RKO (cell line): ENCODE data around the gene RAB10.

Experiments
- DNase-seq: peaks from one replicate; pipeline ENCODE4 v3.0.0-alpha.2; 2016; ENCODE audit warnings: low spot score

RAB10 gene

DNA sequence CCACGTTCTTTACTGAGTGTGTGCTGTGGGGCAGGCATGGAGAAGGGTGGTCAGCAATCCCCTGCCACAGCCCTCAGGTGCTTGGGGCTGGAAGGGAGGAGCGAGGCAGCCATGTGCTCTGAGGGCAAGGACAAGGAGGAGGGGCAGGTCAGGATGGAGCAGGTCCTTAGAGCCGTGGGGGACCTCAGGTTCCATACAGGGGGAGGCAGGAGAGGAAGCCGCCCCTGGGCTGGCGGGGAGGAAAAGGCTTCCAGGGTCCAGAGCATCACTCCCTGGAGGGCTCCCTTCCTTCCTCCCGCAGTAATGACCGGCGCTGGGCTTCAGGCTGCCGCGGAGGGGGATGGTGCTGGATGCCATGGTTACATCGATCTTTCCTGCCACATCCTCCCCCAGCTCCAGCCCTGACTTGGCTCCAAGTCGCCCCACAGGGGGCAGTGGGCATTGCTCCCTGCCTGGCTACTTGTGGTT, 145.6 kb downstream of the RAB10 start:
- DNase-seq, result no peak

DNA sequence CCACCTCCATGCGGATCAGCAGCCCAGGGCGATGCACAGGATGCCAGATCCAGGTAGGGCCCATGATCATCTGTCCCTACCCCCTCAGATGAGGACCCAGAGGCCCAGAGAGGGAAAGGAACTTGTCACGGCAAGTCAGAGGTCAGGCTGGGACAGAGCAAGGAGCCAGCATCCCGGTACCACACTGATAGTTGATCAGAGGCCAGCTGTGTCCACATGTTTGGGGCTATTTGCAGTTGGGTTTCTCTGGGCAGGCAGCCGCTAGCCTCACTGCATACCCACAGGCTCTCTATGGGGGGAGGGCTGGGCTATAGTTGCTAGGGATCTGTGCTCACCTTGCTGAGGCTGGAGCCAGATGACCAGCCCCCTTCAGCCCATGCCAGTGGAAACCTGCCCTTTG, 148.6 kb downstream of the RAB10 start:
- no peak for DNase-seq

DNA sequence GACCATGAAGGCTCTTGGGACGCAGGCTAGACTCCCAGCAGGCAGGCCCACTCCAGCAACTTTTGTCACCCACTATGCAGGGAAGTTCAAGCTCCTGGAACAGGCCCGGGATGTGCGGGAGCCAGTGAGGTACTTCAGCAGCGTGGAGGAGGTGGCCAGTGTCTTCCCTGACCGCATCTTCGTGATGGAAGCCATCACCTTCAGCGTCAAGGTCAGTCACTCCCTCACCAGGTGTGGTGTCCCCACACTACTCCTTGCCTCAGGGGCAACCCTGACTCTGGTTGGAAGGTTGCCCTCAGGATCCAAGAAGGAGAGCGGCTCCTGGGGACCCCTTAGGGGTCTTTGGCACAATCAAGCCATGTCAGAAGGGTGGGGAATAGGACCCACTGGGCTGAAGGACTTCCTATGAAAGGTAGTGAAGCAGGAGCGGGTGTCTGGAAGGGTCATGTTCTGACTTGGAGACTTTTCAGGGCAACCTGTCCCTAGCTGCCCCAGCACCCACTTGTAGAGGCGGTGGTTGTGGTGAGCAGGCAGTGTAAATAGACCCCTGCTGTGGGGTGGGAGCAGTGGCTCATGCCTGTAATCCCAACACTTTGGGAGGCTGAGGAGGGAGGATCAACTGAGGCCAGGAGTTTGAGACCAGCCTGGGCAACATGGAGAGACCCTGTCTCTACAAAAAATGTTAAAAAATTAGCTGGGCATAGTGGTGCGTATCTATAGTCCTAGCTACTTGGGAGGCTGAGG, 149.2 kb downstream of the RAB10 start:
- DNase-seq, result no peak

DNA sequence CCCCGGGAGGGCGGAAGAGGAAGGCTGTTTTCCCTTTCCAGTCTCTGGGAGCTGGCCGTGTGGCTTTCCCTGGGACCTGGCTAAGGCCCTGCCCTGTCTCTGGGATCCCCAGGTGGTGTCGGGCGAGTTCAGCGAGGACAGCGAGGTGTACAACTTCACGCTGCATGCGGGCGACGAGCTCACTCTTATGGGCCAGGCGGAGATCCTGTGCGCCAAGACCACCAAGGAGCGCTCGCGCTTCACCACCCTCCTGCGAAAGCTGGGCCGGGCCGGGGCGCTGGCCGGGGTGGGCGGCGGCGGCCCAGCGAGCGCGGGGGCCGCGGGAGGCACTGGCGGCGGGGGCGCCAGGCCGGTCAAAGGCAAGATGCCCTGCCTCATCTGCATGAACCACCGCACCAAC, 150.2 kb downstream of the RAB10 start:
- DNase-seq, result no peak

DNA sequence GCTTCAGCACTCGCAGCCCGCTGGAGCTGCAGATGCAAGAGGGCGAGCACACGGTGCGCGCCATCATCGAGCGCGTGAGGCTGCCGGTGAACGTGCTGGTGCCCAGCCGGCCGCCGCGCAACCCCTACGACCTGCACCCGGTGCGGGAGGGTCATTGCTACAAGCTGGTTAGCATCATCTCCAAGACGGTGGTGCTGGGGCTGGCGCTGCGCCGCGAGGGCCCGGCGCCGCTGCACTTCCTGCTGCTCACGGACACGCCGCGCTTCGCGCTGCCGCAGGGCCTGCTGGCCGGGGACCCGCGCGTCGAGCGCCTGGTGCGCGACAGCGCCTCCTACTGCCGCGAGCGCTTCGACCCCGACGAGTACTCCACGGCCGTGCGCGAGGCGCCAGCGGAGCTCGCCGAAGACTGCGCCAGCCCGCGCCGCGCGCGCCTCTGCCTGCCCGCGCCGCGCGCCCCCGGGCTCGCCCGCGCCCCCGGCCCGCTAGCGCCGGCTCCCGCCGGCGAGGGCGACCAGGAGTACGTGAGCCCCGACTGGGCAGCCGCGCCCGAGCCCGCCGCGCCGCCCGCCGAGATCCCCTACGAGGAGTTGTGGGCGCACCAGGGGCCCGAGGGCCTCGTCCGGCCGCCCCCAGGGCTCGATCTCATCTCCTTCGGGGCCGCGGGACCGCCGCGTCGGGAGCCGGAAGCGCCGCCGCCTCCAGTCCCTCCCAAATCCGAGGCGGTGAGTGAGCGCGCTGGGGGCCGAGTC, 150.8 kb downstream of the RAB10 start:
- DNase-seq, result no peak

DNA sequence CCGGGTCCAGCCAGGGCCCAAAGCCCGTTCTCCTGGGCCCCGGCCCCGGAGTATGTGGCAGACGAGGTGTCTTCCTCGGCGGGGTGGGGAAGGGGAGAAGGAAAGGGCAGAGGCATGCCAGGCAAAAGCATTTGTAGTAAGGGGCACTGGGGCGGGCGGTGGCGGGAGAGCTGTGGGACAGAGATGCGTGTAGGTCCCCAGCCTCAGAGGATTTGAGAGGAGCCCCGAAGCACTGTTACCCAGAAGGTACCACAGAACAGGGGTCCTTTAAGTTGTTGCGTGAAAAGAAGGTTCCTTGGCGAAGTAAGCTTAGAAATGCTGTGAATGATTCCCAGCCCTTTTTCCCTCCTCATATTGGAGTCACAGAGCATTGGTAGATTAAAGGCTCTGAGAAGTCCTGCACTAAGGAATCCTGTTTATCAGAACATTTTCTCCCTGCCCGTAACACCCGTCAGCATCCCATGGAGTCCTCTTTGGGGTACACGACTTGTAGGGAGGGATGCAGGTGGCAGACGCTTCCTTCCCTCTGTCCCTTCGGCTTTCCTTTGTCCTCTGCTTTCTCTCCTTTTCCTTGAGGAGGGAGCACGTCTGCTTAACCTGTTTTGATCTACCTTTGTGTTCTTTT, 151.5 kb downstream of the RAB10 start:
- no peak for DNase-seq

DNA sequence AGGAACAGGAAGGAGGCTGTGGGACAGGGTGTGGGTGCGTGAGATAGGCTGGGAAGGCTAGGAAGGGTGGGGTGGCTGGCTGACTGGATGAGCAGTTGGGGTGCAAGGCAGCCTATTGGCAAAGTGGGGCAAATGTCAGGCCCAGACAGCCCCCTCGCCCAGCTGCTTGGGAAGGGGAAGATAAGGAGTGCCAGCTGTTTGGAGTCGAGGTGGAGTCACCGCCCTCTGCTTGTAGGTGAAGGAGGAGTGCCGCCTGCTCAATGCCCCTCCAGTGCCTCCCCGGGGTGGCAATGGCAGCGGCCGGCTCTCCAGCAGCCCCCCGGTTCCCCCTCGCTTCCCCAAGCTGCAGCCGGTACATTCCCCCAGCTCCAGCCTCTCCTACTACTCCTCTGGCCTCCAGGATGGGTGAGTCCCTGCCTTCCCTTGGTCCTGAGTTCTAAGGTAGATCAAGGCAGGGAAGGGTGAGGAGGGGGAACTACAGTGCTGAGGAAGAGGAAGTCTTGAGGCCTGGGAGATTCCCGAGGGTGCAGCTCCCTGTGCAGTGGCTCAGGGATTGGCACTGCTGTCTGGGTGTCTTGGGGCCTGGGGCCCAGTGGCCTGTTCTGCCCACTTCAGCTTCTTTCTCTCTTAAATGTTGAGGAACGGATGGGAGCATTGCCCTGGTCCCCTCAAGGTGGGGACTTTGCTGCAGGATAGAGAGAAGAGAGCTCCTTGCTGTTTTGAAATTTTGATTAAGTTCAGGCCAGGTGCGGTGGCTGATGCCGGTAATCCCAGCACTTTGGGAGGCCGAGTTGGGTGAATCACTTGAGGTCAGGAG, 152.3 kb downstream of the RAB10 start:
- no peak for DNase-seq
